Spinal cord (tissue), 10 donors: ENCODE measurements around the gene HEXA. TPM values are rescaled to one million over a fixed set of nuclear protein-coding genes. Genes with fewer than 3 reads are reported as not detected.
"Not testable (repeated sequence)": the region's sequence is repeated elsewhere in the genome, so short reads cannot be mapped to it uniquely, and the experiment has no call there.

Experiments
- DNase-seq, 6 donors: peaks; one replicate each; pipeline versions ENCODE4 v3.0.0 to v3.0.0-alpha.2; 2013 to 2015; ENCODE audit warnings: low spot score in 6 of 6, low read depth in 4 of 6
- H3K27ac ChIP-seq: one replicate; pipeline ENCODE4 v1.5.1; 2013; ENCODE audit warnings: low read depth, low read length, control low read depth
- H3K27me3 ChIP-seq: one replicate; pipeline ENCODE4 v1.6.1; 2013; ENCODE audit warnings: low read length; ENCODE audit not compliant: control insufficient read depth, insufficient read depth
- H3K36me3 ChIP-seq: one replicate; pipeline ENCODE4 v1.6.1; 2013; ENCODE audit warnings: low read length; ENCODE audit not compliant: control insufficient read depth, insufficient read depth
- H3K4me1 ChIP-seq: one replicate; pipeline ENCODE4 v1.6.1; 2013; ENCODE audit warnings: low read length; ENCODE audit not compliant: control insufficient read depth, insufficient read depth
- H3K4me3 ChIP-seq: one replicate; pipeline ENCODE4 v1.5.1; 2013; ENCODE audit warnings: low read depth, low read length, control low read depth
- H3K9me3 ChIP-seq: one replicate; pipeline ENCODE4 v1.6.1; 2013; ENCODE audit warnings: low read length; ENCODE audit not compliant: control insufficient read depth, insufficient read depth
- WGBS: methylation state at CpG from one replicate; pipeline ENCODE4 v1.1.5; 2013; ENCODE audit warnings: missing lambda C conversion rate; ENCODE audit not compliant: insufficient coverage; 5-methylcytosine and 5-hydroxymethylcytosine counted together
- polyA plus RNA-seq, 2 donors: library from polyadenylated mRNA; unstranded; fragments of 120-200 nt; gene quantifications; one replicate each; pipeline ENCODE4 v1.2.1, GENCODE V29; 2013; ENCODE audit not compliant: insufficient read length in 2 of 2
- total RNA-seq, 2 donors: library from RNA; depleted of rRNA in 1 of 2; stranded (reverse); fragments of 120-200 nt in 1 of 2; fragments of >200 nt in 1 of 2; gene quantifications; one replicate each; pipeline versions ENCODE4 v1.2.3 to v1.2.4, GENCODE V29; 2013 to 2014
- donor health status: healthy.

HEXA gene
- total and polyA plus RNA-seq, 4 donors, result 52.8 to 108 (median 73.3) TPM

- Histone ChIP-seq H3K4me3 (no peak overlapping the region), H3K27ac (no peak overlapping the region), H3K4me1 (no peaks in the 10 kb centered on the region), H3K9me3 (no peaks in the 10 kb centered on the region), H3K36me3 (no peaks in the 10 kb centered on the region), H3K27me3 (peaks cover 11% of the 10 kb centered on the region)
- WGBS, result 76% methylated on average over 2 of the region's 4 CpGs
- DNase-seq, result no peak
These were observed 4.9 kb upstream of the HEXA start for GRCh38 chr15:72380743-72381142.

GRCh38 chr15:72379856-72380430 is 4.1 kb upstream of the HEXA start:
- H3K36me3 ChIP-seq, result no peaks in the 10 kb centered on the region
- H3K27me3 ChIP-seq, result peaks cover 11% of the 10 kb centered on the region
- DNase-seq, result no peak
- WGBS, result no CpG with 5 or more reads among the region's 2 CpGs
- peaks cover 3% of the 10 kb centered on the region for H3K4me1 ChIP-seq
- H3K4me3 ChIP-seq, result no peak overlapping the region
- H3K27ac ChIP-seq, result no peak overlapping the region
- no peaks in the 10 kb centered on the region for H3K9me3 ChIP-seq

DNA sequence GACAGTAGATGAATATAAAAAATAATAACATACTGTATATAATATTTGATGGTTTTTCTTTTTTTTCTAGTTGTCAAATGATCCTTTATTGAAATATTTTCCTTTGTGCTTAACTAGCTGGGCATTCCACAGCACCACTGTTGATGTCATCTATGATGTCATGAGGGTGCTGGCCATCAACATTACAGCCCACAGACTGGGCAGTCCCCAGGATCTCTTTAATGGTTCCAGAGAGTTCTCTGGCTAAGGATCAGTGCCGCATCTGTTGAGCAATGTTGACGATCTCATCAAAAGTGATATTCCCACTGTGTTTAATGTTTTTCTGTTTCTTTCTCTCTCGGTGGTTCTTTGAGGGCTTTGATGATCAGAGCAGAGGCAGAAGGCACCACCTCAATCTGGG is 3.3 kb upstream of the HEXA start:
- H3K4me3 ChIP-seq, DNase-seq, H3K36me3 ChIP-seq, H3K4me1 ChIP-seq, H3K9me3 ChIP-seq, H3K27ac ChIP-seq: not testable (repeated sequence)
- H3K27me3 ChIP-seq, result peaks cover 10% of the 10 kb centered on the region
- 77% methylated on average over 3 of the region's 3 CpGs for WGBS

DNA sequence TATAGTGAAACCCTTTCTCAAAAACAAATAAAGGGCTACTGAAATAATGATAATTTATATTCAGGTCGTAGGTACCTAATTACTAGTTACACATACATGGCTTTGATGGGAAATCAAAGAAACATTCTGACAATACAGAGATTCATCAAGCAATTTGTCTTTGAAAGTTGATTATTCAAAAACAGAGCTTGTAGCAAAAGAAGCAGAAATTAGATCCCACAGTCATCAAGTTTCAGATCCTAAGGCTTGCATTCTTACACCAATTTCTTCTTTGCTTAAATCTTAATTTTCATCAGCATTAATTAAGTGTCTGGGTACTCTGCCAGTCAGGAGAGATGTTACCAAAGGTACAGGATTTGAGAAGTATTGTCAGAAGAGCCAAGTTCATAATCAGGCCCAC is 1.5 kb upstream of the HEXA start:
- H3K9me3 ChIP-seq, result no peaks in the 10 kb centered on the region
- WGBS, result no CpG with 5 or more reads among the region's 1 CpG
- DNase-seq, result no peak
- peaks cover 6% of the 10 kb centered on the region for H3K4me1 ChIP-seq
- H3K27ac ChIP-seq, result no peak overlapping the region
- no peak overlapping the region for H3K4me3 ChIP-seq
- no peaks in the 10 kb centered on the region for H3K36me3 ChIP-seq
- no peaks in the 10 kb centered on the region for H3K27me3 ChIP-seq

DNA sequence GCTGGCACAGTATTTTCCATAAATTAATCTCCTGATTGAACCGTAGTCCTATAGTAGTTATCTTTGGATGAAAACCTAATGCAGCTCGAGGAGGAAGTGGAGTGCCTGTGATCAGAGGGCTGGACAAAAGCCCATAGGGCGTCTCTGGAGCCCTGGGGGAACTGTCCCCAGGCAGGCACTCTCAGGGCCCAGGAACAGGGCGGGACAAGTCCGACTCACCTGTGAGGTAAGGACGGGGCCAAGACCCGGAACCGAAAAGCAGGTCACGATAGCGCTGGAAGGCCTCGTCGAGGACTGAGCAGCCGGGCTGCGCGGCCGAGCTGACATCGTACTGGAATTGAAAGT is 341 bp downstream of the HEXA start:
- DNase-seq, result peak in 1 of 6 donors; percentile 4
- Histone ChIP-seq H3K27ac (peak overlapping the region; percentile 73), H3K9me3 (no peaks in the 10 kb centered on the region), H3K36me3 (peaks cover 5% of the 10 kb centered on the region), H3K4me1 (peaks cover 6% of the 10 kb centered on the region), H3K27me3 (no peaks in the 10 kb centered on the region), H3K4me3 (peak overlapping the region; percentile 94)
- WGBS, result under 1% methylated on average over 17 of the region's 17 CpGs

DNA sequence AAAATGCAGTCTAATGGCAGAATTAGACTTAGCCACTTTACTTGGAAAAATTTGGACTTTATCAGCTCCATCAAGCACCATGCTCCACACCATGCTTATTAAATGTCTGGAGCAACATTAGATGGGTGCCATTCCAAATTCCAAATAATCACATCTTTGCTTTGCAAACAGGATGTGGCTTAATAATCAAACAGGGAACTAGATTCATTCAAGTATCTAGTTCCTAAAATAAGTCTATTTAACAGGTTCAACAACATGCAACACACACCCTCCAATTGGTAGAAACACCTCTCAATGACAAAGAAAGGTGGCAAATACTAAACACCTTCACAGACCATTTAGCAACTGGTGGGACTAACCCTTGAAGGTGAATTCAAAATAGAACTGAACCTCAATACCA is 3.5 kb downstream of the HEXA start:
- H3K4me3 ChIP-seq, result no peak overlapping the region
- DNase-seq, result no peak
- H3K27ac ChIP-seq, result no peak overlapping the region
- H3K9me3 ChIP-seq, result no peaks in the 10 kb centered on the region
- H3K4me1 ChIP-seq, result peaks cover 6% of the 10 kb centered on the region
- no peaks in the 10 kb centered on the region for H3K27me3 ChIP-seq
- peaks cover 8% of the 10 kb centered on the region for H3K36me3 ChIP-seq

GRCh38 chr15:72369964-72370363 is 5.8 kb downstream of the HEXA start:
- Histone ChIP-seq H3K27me3 (no peaks in the 10 kb centered on the region), H3K9me3 (no peaks in the 10 kb centered on the region), H3K36me3 (peaks cover 9% of the 10 kb centered on the region), H3K27ac (no peak overlapping the region), H3K4me3 (no peak overlapping the region), H3K4me1 (peaks cover 3% of the 10 kb centered on the region)
- no peak for DNase-seq
- WGBS, result no CpG with 5 or more reads among the region's 1 CpG

- H3K4me1 ChIP-seq, result no peaks in the 10 kb centered on the region
- H3K9me3 ChIP-seq, result no peaks in the 10 kb centered on the region
- H3K27me3 ChIP-seq, result no peaks in the 10 kb centered on the region
- WGBS, result no CpG with 5 or more reads among the region's 2 CpGs
- no peak overlapping the region for H3K27ac ChIP-seq
- H3K36me3 ChIP-seq, result peaks cover 11% of the 10 kb centered on the region
- DNase-seq, result no peak
- no peak overlapping the region for H3K4me3 ChIP-seq
These were observed 6.9 kb downstream of the HEXA start for GRCh38 chr15:72368899-72369298.

GRCh38 chr15:72368325-72368724 is 7.5 kb downstream of the HEXA start:
- Histone ChIP-seq H3K9me3 (no peaks in the 10 kb centered on the region), H3K36me3 (peaks cover 11% of the 10 kb centered on the region), H3K4me1 (no peaks in the 10 kb centered on the region), H3K4me3 (no peak overlapping the region), H3K27ac (no peak overlapping the region), H3K27me3 (no peaks in the 10 kb centered on the region)
- DNase-seq, result no peak
- 100% methylated on average over 1 of the region's 2 CpGs for WGBS

DNA sequence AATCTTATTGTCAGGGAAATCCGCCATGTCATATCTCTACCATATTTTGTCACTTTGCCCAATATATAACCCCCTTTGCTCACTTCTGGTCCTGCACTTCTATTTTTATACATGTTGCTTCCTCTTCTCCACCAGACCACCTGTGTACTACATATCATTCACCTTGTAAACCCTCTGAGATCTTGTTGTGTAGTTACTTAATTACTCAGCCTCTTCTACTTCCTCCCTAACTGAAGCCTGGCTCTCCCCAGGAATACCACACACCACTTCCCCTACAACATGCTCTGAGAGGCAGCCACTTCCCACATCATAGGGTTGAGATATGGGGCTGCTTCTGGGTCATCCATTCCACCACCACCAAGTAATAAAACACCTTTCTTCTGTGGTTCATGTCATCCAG is 10.0 kb downstream of the HEXA start:
- Histone ChIP-seq H3K4me1 (no peaks in the 10 kb centered on the region), H3K27ac (no peak overlapping the region), H3K9me3 (no peaks in the 10 kb centered on the region), H3K4me3 (no peak overlapping the region), H3K36me3 (peaks cover 7% of the 10 kb centered on the region), H3K27me3 (no peaks in the 10 kb centered on the region)
- WGBS, result 89% methylated on average over 1 of the region's 1 CpG
- DNase-seq, result no peak
